Peyer's patch (tissue), 4 donors: ENCODE results near the gene MPHOSPH8.

Experiments
- CTCF ChIP-seq, 6 experiments: fragments of 450-650 bp in 4 of 6; fragments of 200-600 bp in 2 of 6; sonication (generic) in 1 of 6; IDR thresholded peaks; one replicate each; pipeline ENCODE4 v1.5.1; 2017 to 2019; ENCODE audit warnings: antibody characterized with exemption in 6 of 6, mild to moderate bottlenecking in 3 of 6, moderate library complexity in 1 of 6
- POLR2A ChIP-seq, 2 donors: fragments of 450-650 bp; IDR thresholded peaks; one replicate each; pipeline ENCODE4 v1.5.1; 2017; ENCODE audit warnings: antibody characterized with exemption in 2 of 2, mild to moderate bottlenecking in 2 of 2, moderate library complexity in 2 of 2

DNA sequence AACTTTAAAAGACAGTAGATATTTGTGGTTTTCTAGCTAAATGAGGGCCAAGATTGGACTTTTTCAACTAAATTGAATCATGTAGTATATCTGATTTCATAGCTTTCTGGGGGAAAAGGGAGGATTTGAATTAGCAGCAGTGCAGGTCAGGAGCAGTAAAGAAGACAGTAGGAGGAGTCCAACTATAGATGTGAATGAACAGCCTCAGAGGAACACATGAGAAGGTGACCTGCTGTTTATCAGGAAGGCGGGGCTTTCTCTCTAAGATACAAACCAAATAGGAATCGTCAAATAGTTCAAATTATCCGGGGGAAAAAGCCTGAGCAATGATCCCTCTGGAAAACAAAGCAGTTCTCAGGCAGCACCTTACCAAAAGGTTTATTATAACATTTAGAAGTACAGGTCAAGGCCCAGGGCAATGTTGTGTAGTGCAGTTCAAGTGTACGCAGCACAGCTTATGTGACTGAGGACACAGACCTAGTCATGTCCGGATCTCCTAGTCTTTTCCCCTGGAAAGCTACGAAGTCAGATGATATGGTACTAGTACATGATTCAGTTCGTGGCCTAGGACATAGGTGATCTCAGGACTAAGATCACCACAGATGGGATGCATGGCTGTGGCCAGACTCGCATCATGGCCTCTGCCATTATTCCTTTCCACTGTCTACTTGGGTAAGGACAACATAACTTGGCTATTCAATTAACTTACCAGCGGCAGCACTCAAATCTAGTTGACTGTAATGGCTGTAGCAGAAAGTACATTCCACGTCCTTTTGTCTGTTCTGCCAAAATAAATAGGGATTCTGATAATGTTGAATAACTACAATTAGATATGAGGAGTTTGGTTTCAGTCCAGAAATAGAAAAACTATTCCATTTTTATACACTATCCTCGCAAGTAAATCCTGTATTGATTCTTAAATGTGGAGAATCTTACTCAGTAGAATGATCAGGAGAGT lies 40.3 kb downstream of the MPHOSPH8 start:
- TF ChIP-seq CTCF (IDR thresholded peaks at IDR 0.05) = no peak
- TF ChIP-seq POLR2A (IDR thresholded peaks at IDR 0.05) = no peak
